Activated T-helper 1 cell treated with Interleukin-2 at 50 U/mL for 16 hours (primary cell): ENCODE measurements around the gene ADNP.

ENCODE experiments used
- DNase-seq: peaks from one replicate; pipeline ENCODE4 v3.0.0-alpha.2; 2020; ENCODE audit warnings: low read depth

The ADNP gene

DNA sequence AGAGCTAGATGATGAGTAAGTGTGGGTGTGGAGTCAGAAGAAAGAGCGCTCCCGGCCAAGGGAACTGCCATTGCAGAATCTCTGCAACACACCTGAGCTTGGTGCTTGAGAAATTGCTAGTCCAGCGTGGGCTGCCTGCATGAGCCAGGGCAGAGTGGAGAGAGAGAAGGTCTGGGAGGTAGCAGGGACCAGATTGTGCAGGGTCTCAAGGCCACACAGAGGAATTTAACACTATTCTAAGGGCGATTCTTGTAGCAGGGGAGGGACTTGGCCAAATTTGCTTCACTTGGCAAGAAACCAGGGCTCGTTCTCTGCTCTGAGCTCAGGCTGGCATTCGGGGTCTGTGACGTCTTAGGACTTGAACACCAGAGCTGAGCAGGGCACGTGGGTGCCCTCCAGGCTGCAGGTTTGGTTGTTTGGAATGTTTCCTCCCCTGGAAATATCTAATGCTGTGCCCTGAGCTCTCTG, 82.9 kb downstream of the ADNP start:
- DNase-seq, result no peak

DNA sequence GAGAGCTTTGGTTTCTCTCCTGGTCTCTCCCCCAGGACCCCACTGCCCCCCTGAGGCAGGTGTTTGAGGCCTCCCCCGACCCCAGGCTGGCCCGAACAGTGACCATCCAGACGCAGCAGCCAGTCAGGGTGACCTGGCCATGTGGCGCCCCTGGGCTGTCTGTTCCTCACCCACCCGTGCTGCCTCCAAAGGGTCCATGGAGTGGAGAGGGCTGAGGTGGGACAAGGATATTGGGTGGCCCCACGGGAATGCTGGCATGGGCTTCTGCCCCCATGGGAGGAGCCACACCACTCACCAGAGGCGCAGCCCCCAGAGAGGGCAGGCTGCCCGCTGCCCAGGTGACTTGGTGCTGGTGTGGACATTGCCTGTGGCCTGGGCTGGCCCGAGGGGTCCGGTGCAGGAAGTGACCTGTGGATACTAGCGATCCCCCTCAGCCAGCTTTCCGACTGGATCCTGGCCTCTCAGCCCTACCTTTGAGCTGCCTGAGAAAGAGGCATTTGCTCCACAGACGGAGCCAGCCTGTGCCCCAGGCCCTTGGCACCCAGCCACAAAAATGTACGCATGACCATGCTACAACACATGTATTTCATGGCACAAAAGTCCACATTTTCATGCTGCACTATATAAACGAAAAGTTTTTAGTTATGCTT, 85.5 kb downstream of the ADNP start:
- DNase-seq, result no peak

DNA sequence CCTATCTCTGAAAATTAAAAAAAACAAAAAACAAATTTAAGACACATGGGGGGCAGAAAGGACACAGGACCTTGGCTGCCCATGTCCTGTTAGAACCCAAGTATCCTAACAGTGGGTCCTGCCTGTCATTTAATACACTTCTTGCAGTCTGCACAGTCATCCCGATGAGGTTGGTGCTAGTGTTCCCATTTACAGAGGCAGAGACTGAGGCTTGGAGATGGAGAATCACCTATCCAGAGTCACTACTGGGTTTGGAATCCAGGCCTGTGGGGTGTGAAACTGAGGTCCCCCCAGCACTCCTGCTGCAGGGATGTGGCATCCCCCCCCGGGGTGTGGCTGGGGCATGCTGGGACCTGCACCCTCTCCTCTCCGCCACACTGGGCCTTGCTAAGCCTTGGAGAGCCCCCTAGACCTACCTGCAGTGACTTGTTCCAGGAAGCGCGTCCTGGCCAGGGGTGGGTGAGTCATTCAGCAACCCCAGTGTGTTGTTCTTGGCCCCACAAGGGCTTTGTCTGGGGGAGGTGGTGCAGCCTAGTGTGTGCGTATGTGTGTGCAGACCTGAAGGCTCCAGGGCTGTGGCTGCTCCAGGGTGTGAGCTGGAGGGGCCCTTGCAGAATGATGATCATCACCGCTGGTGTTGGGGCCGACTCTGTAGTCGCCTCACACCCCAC, 86.7 kb downstream of the ADNP start:
- DNase-seq, result peak; percentile 3

DNA sequence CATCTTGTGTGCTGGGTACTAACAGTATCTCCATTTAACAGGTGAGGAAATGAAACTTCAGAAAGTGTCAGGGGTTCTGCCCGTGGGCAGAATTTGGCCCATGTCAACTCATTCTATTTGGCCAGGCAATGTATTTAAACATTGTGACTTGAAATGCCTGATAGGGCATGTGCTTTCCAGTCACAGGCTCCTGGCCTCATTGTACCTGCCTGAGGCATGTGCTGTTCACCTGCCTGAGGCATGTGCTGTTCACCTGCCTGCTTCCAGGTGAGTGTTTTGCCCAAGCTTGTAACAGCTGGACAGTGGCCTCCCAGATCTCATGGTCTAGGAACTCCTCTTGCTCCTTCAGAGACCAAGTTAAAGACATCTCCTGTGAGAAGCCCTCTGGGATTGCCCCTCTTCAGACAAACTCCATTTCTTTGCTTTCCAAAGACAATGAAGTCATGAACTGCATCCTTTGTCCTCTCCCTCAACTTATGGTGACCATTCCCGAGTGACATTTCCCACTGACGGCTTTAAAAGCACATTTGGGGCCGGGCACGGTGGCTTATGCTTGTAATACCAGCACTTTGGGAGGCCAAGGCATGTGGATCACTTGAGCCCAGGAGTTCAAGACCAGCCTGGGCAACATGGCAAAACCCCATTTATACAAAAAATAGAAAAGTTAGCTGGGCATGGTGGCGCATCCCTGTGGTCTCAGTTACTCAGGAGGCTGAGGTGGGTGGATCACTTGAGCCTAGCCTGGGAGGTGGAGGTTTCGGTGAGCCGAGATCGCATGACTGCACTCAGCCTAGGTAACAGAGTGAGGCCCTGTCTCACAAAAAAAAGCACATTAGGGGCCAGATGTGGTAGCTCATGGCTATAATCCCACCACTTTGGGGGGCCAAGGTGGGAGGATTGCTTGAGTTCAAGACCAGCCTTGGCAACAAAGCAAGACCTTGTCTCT, 87.6 kb downstream of the ADNP start:
- DNase-seq, result no peak

DNA sequence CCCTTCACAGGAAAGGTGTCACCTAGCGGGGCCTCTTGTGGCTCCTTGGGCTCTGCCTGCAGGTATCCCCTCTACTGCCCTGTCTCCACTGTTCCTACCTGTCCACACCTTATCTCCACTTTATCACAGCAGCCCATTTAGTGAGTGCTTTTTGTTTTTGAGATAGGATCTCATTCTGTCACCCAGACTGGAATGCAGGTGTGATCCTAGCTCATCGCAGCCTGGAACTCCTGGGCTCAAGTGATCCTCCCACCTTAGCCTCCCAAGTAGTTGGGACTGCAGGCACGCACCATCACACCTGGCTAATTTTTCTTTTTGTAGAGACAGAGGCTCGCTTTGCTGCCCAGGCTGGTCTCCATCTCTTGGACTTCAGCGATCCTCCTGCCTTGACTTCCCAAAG, 88.4 kb downstream of the ADNP start:
- DNase-seq, result no peak
